Measurements from ENCODE around the gene ME3.
A peak's percentile ranks its signal among the peaks of the same experiment; 100 is the strongest.

Gene ME3

GRCh38 chr11:86693518-86693917 is 21.1 kb upstream of the ME3 start:
- no peak for DNase-seq (ENCODE audit: extremely low read depth, low read depth)

GRCh38 chr11:86692746-86693145 is 20.3 kb upstream of the ME3 start:
- TF ChIP-seq, protein P1, sequence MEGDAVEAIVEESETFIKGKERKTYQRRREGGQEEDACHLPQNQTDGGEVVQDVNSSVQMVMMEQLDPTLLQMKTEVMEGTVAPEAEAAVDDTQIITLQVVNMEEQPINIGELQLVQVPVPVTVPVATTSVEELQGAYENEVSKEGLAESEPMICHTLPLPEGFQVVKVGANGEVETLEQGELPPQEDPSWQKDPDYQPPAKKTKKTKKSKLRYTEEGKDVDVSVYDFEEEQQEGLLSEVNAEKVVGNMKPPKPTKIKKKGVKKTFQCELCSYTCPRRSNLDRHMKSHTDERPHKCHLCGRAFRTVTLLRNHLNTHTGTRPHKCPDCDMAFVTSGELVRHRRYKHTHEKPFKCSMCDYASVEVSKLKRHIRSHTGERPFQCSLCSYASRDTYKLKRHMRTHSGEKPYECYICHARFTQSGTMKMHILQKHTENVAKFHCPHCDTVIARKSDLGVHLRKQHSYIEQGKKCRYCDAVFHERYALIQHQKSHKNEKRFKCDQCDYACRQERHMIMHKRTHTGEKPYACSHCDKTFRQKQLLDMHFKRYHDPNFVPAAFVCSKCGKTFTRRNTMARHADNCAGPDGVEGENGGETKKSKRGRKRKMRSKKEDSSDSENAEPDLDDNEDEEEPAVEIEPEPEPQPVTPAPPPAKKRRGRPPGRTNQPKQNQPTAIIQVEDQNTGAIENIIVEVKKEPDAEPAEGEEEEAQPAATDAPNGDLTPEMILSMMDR (IDR thresholded peaks at IDR 0.05; ENCODE audit: low read depth, low read length): no peak
- DNase-seq (ENCODE audit: extremely low read depth, low read depth): no peak

More at GRCh38 chr11:86693518-86693917, 21.1 kb upstream of the ME3 start:
- TF ChIP-seq, protein P1 (IDR thresholded peaks at IDR 0.05; ENCODE audit: low read depth, low read length): no peak

DNA sequence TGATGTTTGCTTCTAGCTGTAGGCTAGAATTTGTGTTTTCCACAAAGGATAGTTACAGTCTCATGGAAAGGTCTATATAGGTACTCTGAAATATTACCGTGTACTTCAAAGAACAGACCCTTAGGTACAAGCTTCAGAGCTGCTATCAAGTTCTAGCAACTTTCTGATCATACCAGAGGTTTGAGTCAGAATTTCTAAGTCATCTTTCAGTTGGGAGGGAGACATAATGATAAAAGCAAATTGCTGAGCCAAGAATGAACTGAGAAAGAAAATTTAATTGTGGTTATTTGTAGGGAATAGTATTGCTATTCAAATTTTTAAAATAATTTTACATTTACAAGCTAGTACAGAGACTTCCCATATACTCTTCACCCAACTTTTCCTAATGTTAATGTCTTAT is 19.9 kb upstream of the ME3 start:
- no peak for DNase-seq (ENCODE audit: extremely low read depth, low read depth)
- TF ChIP-seq, protein P1 (IDR thresholded peaks at IDR 0.05; ENCODE audit: low read depth, low read length): no peak

DNA sequence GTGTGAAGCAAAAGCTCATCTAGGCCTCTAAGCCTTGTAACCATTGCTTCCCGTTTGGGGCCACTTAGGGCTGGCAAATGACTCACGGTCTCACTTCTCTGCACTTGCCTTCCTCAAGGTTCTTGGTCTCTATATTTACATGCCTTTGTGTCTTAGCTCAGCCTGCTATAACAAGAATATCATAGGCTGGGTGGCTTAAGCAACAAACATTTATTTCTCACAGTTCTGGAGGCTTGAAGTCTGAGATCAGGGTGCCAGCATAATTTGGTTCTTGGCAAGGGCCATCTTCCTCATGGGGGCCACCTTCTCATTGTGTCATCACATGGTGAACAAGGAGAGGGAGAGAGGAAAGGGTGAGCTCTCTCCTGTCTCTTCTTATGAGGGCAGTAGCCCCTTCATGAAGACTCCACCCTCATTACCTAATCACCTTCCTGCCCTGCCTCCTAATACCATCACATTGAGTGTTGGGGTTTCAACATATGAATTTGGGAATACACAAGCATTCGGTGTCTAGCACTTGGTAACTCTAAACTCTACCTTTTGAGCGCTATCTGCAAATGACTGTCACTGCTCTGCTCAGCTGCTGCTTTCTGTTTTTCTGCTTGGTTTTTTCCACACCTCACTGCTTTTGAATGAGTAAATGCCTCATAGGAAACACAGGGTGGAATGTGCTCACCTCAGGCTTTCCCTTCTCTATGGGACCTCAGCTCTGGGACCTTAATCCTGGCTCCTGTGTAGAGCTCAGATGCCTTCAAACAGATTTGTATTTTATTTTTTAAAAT is 16.2 kb upstream of the ME3 start:
- TF ChIP-seq, protein P1 (IDR thresholded peaks at IDR 0.05; ENCODE audit: low read depth, low read length): no peak
- peak; percentile 42 for DNase-seq (ENCODE audit: extremely low read depth, low read depth)

DNA sequence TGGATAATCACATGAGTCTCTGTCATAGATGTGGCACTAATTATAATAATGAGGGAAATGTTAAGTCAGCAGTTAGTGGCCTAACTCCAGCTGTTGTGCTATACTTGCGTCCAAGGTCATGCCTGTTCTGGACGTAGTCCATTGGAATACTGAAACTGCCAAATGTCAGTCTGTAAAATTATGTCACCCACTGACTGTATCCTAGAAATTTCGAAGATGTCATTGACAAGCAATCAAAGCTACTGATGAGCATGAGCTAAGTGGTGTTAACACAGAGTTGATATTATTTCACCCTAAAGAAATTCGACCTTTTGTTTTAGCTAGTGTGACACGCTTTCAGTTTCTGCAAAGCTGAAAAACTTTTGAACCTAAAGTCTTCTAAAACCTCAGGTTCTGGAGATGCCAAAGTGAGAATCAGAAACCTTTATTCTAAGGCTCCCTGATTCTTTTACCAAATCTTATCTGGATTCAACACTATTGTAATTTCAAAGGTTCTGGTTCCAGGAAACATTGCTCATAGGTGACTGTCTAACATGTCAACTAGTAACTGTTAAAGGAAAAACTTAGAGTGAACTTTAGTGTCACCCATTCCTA is 14.9 kb upstream of the ME3 start:
- no peak for DNase-seq (ENCODE audit: extremely low read depth, low read depth)
- TF ChIP-seq, protein P1 (IDR thresholded peaks at IDR 0.05; ENCODE audit: low read depth, low read length): no peak

DNA sequence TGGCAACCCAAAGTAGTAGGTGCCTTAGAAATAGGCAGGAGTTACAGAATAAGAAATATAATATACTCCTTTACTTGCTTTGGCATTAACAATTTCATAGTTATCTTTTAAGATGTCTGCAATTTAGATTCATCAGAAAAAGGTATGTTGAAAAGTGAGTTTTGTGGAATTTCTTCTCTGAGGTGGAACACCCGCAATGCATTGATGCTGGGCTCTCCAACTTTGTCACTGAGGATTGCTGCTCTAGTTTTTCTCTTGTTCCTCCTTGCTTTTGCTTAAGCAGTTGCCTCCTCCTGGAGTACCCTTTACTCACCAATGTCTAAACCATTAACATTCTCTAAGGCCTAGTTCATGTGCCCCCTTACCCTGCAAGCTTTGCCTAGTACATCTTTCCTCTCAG is 14.1 kb upstream of the ME3 start:
- TF ChIP-seq, protein P1 (IDR thresholded peaks at IDR 0.05; ENCODE audit: low read depth, low read length): no peak
- no peak for DNase-seq (ENCODE audit: extremely low read depth, low read depth)

GRCh38 chr11:86681483-86681756 is 9.0 kb upstream of the ME3 start:
- DNase-seq (ENCODE audit: extremely low read depth, low read depth): no peak
- TF ChIP-seq, protein P1 (IDR thresholded peaks at IDR 0.05; ENCODE audit: low read depth, low read length): no peak
